ENCODE data around the gene HRAS.

HRAS gene

DNA sequence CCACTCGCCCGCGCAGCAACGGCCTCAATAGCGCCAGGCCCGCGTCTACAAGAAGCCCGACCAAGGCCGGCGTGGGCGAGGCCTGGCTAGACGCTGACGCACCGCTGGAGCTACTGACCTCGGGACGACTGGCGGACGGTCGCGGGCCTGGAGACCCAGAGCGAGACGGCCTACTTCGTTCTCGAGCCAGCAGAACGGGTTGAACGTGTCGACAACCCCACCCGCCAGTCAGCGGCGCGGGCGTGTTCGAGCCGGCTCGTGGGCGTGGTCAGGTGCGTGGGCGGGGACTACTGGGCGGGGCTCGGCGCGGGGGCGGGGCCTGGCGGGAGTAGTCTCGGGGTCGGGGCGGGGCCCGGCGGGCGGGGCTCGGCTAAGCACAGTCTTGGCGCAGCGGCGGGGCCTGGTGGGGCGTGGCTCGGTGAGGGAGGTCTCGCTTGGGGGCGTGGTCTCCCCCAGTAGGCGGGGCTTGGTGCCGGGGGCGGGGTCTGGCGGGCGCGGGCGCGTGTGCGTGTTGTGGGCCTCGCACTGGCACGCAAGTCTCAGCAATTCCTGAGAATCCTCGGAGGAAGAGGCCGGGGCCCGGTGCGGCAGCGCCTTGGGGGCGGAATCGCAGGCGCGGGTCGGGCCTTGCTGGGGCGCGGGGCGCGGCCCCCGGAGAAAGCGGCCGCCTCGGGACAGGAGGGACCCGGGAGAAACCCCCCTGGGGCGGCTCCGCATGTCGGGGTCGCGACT lies 28.2 kb downstream of the HRAS start, which contains the start of gene RNH1:
Gene RNH1, minus strand, starts transcription at position 248 of the 732 bp plus-strand sequence. CDS start 5,080 bp downstream, outside the sequence.
- peak; percentile 79 for DNase-seq

DNA sequence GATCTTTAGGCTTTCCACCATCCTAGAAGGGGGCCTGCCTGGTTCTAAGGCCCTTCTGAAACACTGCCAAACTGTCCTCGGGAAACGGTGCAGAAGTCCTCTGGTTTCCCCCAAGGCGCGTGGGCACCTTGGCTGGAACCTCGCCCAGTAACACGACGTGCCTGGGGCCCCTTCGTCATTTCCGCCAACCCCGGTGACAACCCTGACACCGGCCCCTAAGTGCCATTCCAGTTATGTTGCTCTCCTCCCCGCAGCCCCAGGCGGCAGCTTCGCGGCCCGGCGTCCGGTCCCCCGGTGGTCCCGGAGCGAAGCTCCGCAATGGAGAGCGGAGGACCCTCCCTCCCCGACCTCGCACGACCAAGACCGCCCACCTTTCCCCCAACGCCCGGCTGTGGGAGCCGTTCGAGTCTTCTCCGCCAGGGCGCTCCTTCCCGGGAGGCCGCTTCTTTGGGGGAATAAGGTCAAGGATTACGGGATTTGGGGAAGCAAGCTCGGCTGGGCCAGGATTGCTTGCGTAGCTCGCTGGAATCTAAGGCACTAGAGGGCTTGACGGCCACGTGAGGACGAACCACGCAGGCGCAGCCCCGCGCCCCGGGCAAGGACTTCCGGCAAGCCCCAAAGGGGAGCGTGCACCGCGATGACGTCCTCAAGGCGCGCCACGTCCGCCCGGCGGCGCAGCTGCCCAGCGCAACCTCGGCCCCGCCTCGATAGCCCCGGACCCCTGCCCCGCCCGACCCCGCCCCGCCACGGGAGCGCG lies 29.0 kb downstream of the HRAS start:
- peak; percentile 73 for DNase-seq

DNA sequence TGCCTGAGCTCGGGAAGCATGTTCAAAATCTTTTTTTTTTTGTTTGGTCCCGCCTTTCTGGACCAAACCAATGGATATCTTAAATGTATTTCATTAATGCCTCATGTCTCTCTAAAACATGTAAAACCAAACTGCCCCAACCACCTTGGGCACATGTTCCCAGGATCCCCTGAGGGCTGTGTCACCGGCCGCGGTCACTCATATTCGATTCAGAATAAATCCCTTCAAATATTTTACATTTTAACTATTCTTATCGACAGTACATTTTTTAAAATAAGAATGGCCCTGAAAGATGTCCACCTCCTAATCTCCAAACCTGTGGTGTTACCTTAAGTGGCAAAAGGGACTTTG lies 30.4 kb downstream of the HRAS start:
- no peak for DNase-seq

DNA sequence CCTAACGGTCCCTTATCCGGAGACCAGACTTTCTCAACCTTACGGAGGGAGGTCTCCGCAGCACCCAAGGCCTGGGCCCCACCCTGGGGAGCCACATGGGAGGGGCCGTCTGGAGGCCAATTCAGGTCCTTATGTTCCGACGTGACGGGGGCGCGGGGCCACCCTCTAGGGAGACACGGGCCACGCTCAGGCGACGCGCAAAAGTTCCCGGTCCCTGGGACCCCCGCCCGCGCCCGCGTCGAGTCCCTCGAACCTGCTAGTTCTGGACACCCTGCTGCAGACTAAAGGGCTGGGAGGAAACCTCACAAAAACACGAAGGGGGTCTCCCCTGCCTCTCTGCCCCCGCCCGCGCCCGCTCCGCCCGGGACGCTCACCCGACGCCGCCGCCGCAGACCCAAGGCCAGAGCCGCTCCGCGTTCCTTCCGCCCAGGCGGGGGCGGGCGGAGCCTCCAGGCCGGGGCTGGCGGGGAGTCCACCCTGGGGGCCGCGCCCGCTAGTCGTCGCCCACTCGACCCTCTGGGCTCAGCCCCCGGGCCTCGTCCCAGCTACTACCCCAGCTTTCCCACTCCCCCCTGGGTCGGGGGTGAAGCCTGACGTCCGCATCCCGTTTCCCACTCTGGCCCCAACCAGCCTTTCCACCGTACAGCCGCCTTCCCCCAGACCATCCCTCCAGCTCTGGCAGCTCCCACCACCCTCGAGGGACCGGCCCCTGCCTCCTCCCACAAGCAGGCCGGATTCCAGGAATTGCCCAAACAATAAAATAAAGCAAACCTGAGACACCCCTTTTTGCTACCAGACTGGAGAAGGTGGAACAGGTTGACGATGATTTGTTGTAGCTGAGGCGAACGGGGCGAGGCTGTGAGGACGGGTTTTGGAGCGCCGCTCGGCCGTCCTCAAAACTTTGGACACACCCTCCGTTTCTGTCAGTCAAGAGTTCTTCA lies 31.1 kb downstream of the HRAS start:
- DNase-seq = no peak

DNA sequence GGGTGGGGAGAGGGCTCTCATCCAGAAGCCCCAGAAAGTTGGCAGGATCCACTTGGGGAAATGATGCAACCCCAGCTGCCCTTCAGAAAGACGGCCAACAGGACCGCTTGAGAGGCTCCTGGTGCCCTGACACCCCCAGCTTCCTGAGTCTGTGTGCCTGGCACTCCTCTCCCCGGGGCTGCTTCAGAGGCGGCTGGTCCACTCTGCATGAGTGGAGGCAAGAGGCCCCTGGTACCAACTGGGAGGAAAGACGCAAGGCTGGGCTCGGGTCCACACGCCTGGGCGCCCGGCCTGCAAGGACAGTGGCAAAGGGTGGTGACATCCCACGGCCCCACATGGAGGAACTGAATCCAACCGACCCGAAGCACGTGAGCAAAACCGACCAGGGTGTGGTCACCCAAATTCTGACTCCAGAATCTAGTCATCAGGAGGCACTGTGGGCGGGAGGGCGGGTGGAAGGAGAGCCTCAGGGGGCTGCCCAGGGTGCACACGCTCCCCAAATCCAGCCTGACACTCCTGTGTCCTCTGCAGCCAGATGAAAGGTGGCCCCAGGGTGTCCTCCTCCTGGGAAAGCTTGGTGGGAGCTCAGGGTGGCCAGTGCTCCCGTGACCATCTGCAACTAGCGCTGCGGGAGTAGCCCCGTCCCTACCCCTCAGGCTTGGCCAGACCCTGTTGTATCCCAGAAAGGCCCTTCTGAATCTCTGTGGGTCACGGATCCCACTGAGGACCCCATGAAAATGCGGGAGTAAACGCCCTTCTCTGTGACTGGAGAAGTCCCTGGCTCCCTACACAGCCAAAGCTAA lies 32.0 kb downstream of the HRAS start:
- DNase-seq = no peak

DNA sequence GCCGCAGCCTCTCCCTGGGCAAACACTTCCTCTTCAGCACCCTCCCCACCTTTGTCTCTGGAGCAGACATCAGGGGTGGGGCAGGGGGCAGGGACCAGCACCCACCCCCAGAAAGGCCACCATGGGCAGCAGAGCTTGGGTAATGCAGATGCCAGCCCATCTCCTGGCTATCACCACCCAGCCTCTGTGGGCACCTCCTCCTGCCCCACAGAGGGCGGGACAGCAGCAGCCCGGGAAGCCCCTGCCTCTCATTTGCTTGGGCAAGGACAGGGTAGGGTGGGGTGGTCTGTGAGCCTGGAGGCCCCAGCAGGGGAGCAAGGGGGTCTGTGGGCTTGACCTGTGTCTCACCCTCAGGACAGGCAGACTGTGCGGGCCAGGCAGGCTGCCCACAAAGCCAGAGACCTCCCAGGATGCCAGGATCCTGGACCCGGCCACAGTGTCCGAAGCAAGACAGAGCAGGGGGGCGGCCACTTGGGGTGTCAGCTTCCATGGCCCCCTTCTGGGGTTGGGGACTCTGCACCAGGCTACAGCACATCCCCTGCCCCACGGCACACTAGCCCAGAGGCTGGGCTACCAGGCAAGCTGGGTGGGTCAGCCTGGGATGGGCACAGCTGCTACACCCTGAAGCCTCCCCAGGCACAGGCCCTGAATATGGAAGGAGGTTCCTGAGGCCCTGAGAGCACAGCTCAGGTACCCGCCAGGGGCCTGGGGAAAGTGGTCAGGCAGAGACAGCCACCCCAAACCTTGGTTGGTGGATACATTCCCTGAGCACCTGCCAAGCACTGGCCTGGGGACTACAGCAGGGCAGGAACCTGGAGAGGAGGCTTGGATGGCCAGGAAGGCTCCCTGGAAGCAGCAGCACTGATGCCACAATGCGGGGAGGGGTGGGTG lies 32.8 kb downstream of the HRAS start:
- no peak for DNase-seq

DNA sequence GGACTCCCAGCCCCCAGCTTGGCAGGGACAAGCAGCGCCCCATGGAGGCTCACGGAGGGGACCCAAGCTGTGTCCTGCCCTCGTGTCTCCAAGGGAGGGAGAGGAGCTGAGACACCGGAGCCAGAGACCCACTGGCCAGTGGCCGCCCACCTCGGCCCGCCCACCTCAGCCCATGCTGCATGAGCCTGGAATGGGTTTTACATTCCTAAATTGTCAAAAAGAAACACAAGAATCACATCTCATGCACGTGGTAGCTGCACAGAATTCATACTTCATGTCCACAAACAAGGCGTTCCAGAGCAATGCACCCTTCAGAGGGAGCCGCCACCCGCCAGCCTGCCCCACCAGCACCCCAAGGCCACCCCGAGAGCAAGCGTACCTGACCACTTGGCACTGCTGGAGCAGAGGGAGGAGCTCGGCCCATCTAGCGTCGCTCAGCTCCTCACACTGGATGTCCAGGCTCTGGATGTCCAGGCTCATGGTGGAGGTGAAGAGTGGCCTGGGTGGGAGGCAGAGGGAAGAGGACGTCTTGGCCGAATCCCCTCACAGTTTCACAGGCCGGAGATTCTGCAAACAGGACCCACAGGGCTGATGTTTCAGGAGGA lies 33.6 kb downstream of the HRAS start:
- DNase-seq = no peak

DNA sequence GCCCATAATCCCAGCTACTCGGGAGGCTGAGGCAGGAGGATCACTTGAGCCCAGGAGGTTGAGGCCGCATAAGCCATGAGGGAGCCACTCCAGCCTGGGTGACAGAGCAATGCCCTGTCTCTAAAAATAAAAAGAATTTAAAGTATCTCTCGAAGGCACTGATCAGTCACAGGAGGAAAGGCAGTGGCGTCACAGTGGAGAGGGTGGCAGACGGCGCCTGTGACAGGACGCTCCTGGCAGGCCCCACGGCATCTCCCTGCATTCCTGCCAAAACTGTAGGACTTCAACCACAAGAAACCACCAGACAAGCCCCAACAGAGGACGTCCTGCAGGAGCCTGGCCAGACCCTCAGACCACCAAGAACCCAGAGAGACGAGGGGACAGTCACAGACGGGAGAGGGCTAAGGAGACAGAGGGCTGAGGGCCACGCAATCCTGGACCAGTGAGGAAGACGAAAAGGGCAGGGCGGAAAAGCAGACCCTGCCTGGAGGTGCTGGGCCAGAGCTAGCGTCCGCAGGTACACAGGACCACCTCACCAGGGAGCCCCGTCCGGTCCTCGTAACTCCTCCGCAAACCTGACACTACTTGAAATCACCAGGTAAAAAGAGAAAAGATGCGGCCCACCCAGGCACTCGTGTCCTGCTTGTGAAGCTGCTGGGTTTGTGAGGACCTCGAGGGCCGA lies 34.2 kb downstream of the HRAS start:
- DNase-seq = no peak

DNA sequence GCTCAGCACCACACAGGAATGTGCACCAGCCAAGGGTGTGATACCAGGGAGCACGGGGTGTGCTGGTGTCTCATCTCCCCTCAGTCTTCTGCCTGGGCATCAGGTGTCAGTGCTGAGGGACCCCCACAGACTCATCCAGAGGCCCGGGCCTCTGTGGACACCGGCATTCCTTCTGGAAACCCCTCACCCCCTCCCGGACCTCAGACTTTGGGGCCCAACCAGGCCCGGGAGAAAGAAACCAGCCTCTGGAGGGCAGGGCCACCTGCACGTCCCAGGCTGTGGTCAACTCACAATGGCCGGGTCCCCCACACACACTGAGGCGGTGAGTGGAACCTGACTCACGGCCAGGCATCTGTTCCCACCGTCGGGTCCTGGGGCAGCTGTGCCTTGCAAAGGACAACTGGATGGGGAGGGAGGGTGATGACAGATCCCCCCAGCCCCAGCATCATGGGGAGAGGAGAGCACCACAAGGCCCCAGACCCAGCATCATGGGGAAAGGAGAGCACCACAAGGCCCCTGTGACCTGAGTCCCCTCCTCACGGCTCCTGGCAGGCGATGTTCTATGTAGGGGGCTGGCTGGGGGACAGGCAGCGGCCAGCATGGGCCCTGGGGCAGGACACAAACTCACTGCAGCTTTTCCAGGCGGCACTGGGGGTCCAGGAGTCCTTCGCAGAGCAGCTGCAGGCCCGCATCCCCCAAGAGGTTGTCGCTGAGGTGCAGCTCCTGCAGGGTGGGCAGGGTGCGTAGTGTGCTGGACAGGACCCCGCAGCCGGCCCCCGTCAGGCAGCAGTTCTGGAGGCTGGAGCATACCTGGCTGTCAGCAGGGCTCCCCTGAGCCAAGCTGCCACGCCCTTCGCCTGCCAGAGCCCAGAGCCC lies 35.9 kb downstream of the HRAS start:
- no peak for DNase-seq

DNA sequence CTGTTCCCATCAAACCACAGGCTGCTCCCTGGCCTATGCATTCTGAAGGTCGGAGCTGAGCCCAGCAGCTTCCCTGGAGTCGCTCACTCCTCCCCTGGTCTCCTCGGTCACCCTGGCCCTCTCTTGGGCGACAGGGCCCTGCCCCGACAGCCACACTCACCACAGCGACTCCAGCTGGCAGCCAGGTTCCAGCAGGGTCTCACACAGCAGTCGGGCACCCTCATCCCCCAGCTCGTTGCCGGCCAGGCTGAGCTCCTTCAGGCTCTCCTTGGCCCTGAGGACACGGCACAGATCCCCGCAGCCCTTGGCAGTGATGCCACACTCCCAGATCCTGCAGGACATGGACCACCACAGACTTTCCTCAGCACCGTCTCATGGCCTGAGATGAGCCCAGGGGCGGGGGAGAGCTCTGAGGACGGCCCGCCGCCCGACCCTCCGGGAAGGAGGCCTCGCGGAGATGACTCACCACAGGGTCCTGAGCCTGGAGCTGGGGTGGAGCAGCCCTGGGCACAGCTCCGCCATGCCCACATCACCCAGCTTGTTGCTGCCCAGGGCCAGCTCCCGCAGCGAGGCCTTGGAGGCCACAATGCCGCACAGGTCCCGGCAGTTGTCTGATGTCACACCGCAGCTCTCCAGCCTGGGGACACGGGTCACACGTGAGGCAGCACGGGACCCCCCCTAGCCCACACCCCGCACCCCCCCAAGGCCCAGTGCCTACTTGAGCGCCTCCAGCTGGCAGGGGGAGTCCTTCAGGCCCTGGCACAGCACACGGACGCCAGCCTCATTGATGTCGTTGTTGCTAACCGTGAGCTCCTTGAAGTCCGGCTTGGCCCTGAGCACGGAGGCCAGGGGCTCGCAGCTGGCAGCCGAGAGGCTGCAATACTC lies 36.8 kb downstream of the HRAS start:
- no peak for DNase-seq

DNA sequence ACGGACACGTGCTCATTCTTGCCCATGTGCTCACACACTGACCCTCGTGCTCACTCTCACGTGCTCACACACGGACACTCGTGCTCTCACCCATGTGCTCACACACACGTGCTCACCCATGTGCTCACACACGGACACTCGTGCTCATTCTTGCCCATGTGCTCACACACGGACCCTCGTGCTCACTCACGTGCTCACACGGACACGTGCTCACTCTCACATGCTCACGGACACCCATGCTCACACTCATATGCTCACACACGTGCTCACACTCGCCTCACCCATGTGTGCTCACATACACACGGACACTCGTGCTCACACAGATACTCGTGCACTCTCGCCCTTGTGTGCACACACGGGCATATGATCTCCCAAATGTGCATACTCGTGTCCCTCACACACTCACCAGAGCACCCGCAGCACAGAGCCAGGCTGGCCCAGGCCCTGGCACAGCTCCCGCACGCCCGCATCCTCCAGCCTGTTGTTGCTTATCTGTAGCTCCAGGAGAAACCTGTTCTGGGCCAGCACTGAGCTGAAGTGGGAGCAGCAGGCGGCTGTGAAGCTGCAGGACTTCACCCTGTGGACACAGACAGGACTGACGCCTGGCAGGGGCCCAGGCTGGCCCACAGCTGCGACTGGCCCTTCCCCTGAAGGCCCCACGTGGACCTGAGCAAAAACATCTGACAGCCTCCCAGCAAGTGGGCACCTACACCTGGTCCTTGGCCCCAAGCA lies 37.6 kb downstream of the HRAS start:
- no peak for DNase-seq

DNA sequence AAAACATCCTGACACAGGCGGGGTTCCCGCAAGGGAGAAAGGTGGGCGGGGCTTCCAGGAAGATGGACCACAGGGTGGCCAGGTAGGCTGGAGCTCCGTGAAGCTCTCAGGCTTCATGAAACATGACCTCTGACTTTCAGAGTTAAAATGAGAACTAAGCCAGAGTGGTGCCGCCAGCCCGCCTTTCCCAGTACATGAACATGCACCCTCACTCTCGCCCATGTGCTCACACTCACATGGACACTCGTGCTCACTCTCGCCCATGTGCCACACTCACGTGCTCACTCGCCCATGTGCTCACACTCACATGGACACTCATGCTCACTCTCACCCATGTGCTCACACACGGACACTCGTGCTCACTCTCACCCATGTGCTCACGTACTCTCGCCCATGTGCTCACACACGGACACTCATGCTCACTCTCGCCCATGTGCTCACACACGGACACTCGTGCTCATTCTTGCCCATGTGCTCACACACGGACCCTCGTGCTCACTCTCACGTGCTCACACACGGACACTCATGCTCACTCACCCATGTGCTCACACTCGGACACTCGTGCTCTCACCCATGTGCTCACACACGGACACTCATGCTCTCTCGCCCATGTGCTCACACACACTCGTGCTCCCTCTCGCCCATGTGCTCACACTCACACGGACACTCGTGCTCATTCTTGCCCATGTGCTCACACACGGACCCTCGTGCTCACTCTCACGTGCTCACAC lies 38.4 kb downstream of the HRAS start:
- no peak for DNase-seq

DNA sequence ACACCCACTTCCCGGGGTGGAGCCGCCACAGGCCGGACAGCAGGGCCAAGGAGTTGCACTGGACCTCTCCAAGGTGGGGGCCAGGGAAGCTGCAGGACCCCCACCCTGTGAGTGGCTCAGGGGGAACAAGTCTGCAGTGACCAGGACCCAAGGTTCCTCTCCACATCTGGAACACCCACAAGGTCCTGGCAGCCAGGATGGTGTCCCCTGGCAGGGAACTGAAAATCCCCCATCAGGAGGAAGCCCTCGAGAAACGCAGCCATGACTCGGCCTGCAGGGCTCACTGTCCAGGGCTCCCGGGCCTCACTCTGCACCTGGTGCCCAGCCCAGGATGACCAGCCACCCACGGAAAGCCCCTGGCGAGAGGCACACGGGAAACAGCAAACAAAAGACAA lies 39.8 kb downstream of the HRAS start:
- no peak for DNase-seq

DNA sequence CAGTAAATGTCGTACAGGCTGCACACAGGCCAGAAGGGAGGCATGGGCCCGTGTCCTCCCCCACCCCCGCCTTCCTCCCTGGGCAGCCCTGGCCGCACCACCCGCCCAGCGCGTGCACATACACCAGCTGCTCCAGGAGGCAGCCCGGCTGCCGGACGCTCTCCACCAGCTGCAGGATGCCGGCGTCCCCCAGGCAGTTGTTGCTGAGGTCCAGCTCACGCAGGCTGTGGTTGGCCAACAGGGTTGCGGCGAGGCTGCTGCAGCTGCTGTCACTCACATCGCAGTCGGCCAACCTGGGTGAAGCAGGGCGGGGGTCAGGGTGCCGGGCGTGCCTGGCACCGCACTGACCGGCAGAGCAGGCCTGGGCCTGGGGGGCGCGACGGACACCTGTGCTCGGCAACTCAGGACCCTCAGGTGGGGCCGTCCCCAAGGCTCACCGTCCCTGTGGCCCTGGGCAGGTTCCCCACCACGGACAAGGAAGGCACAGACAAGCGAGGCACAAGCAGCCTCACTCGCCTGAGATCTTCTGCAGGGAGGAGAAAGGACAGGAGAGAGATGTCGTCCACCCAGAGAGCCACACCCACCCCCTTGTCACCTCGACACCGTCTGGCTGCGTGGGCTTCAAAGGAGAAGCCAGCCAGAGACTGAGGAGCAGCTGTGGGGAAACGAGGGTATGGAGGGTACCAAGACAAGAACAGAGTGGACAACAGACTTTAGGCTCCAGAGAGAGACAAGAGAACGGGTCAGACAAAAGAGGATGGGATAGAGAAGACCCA lies 40.4 kb downstream of the HRAS start:
- DNase-seq = no peak

DNA sequence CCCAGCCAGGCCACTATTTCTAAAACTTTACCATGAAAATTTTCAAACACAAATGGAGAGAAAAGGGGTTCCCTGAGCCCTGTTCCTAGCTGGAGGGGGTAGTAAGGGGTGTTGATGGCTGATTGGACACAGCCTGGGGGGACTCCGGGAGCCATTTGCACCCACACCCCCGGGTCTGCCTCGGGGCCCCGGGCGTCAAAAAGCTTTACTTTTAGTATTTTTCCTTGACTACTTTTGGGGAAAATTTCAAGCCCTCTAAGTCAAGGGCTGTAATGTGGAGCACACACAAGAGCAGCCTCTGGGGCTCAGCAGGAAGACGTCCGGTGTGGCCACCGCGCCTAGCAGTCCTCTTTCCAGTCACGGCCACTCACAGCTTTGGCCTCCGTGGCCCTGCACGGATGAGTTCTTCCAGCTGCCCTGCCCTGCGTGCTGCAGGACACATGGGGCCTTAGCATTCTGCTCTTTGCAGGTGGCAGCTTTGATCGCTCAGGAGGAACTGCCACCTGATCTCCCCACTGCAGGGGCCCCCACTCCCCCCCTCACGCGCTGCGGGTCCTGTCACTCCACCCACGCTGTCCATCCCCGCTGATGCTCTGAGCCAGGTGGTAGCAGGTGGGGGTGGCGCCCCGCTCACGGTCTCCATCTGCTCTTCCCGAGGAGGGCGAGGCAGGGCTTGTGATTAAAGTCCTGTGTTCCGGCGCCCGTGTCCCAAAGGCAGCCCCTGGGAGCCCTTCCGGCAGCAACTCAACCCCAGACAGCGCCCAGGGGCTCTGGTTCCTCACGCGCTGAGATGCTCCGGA lies 42.7 kb downstream of the HRAS start:
- peak; percentile 75 for DNase-seq
